Parathyroid adenoma (tissue), 2 donors: ENCODE data around the gene EVC.
"Not testable (repeated sequence)": the region's sequence is repeated elsewhere in the genome, so short reads cannot be mapped to it uniquely, and the experiment has no call there.

ENCODE experiments used
- H2AFZ ChIP-seq: fragments of 300-600 bp; sonication (generic); one replicate; pipeline ENCODE4 v1.7.0; 2017; ENCODE audit warnings: antibody characterized with exemption, mild to moderate bottlenecking
- H3K27ac ChIP-seq: fragments of 300-600 bp; sonication (generic); one replicate; pipeline ENCODE4 v1.7.0; 2017
- H3K27me3 ChIP-seq: fragments of 300-600 bp; sonication (generic); one replicate; pipeline ENCODE4 v1.7.0; 2017; ENCODE audit warnings: low read length; ENCODE audit not compliant: control insufficient read depth, insufficient read depth
- H3K36me3 ChIP-seq: fragments of 300-600 bp; sonication (generic); one replicate; pipeline ENCODE4 v1.7.0; 2017; ENCODE audit warnings: low read length; ENCODE audit not compliant: control insufficient read depth, insufficient read depth
- H3K4me1 ChIP-seq: fragments of 300-600 bp; sonication (generic); one replicate; pipeline ENCODE4 v1.7.0; 2017; ENCODE audit warnings: control low read depth
- H3K4me2 ChIP-seq: fragments of 300-600 bp; sonication (generic); one replicate; pipeline ENCODE4 v1.7.0; 2017; ENCODE audit warnings: low read length
- H3K4me3 ChIP-seq: fragments of 300-600 bp; sonication (generic); one replicate; pipeline ENCODE4 v1.7.0; 2017; ENCODE audit warnings: low read depth, low read length
- H3K79me2 ChIP-seq: fragments of 300-600 bp; sonication (generic); one replicate; pipeline ENCODE4 v1.7.0; 2017; ENCODE audit warnings: control low read depth
- H3K9ac ChIP-seq: fragments of 300-600 bp; sonication (generic); one replicate; pipeline ENCODE4 v1.7.0; 2017; ENCODE audit warnings: mild to moderate bottlenecking
- H3K9me3 ChIP-seq: fragments of 300-600 bp; sonication (generic); one replicate; pipeline ENCODE4 v1.7.0; 2017; ENCODE audit warnings: low read length; ENCODE audit not compliant: control insufficient read depth
- CTCF ChIP-seq: fragments of 300-600 bp; sonication (generic); IDR thresholded peaks from one replicate; pipeline ENCODE4 v1.7.0; 2017; ENCODE audit warnings: antibody characterized with exemption, mild to moderate bottlenecking
- donor health status: primary hyperparathyroidism.

EVC gene

GRCh38 chr4:5826437-5827107 is 115.6 kb downstream of the EVC start:
- H3K9ac ChIP-seq: no peak overlapping the region
- no peak overlapping the region for H3K4me2 ChIP-seq
- no peak overlapping the region for H3K4me3 ChIP-seq
- no peaks in the 10 kb centered on the region for H3K9me3 ChIP-seq
- H3K79me2 ChIP-seq: no peaks in the 10 kb centered on the region
- H3K36me3 ChIP-seq: no peaks in the 10 kb centered on the region
- no peak overlapping the region for H2AFZ ChIP-seq
- no peak overlapping the region for H3K27ac ChIP-seq
- no peaks in the 10 kb centered on the region for H3K4me1 ChIP-seq
- TF ChIP-seq CTCF: no peak
- H3K27me3 ChIP-seq: no peaks in the 10 kb centered on the region

GRCh38 chr4:5827108-5828004 is 116.4 kb downstream of the EVC start:
- Histone ChIP-seq H2AFZ (no peak overlapping the region), H3K27me3 (no peaks in the 10 kb centered on the region), H3K4me2 (no peak overlapping the region), H3K9me3 (no peaks in the 10 kb centered on the region), H3K4me1 (no peaks in the 10 kb centered on the region), H3K9ac (no peak overlapping the region), H3K4me3 (no peak overlapping the region), H3K79me2 (no peaks in the 10 kb centered on the region), H3K36me3 (no peaks in the 10 kb centered on the region), H3K27ac (no peak overlapping the region)
- no peak for TF ChIP-seq CTCF

GRCh38 chr4:5828005-5828391 is 117.0 kb downstream of the EVC start:
- H3K27ac ChIP-seq: no peak overlapping the region
- no peak overlapping the region for H3K9ac ChIP-seq
- no peaks in the 10 kb centered on the region for H3K4me1 ChIP-seq
- H3K79me2 ChIP-seq: no peaks in the 10 kb centered on the region
- no peaks in the 10 kb centered on the region for H3K36me3 ChIP-seq
- H3K27me3 ChIP-seq: no peaks in the 10 kb centered on the region
- H3K9me3 ChIP-seq: no peaks in the 10 kb centered on the region
- no peak overlapping the region for H2AFZ ChIP-seq
- no peak for TF ChIP-seq CTCF
- H3K4me2 ChIP-seq: no peak overlapping the region
- H3K4me3 ChIP-seq: no peak overlapping the region

- Histone ChIP-seq H3K4me2 (no peak overlapping the region), H3K4me3 (no peak overlapping the region), H3K27ac (no peak overlapping the region), H3K36me3 (no peaks in the 10 kb centered on the region), H2AFZ (no peak overlapping the region), H3K27me3 (no peaks in the 10 kb centered on the region), H3K4me1 (no peaks in the 10 kb centered on the region), H3K9ac (no peak overlapping the region), H3K9me3 (no peaks in the 10 kb centered on the region), H3K79me2 (no peaks in the 10 kb centered on the region)
- TF ChIP-seq CTCF: no peak
Observed at GRCh38 chr4:5836943-5837342, 125.9 kb downstream of the EVC start.

- H3K4me3 ChIP-seq, H3K36me3 ChIP-seq, H3K27me3 ChIP-seq: not testable (repeated sequence)
Observed at GRCh38 chr4:5837483-5837882, 126.5 kb downstream of the EVC start.

More at GRCh38 chr4:5837483-5837882, 126.5 kb downstream of the EVC start:
- H3K9ac ChIP-seq, H3K79me2 ChIP-seq, H3K4me1 ChIP-seq, H3K4me2 ChIP-seq, H2AFZ ChIP-seq, H3K9me3 ChIP-seq, H3K27ac ChIP-seq: not testable (repeated sequence)
